C4-2B (cell line): ENCODE results near the gene FGGY.

ENCODE experiments used
- ZFX ChIP-seq: fragments of 450-650 bp; IDR thresholded peaks from 2 replicates; pipeline ENCODE4 v1.6.1; 2017
- TF ChIP-seq, protein P1 (sequence below): fragments of 450-650 bp; conservative IDR thresholded peaks from 2 replicates; pipeline ENCODE4 v1.5.1; 2017; ENCODE audit warnings: mild to moderate bottlenecking

DNA sequence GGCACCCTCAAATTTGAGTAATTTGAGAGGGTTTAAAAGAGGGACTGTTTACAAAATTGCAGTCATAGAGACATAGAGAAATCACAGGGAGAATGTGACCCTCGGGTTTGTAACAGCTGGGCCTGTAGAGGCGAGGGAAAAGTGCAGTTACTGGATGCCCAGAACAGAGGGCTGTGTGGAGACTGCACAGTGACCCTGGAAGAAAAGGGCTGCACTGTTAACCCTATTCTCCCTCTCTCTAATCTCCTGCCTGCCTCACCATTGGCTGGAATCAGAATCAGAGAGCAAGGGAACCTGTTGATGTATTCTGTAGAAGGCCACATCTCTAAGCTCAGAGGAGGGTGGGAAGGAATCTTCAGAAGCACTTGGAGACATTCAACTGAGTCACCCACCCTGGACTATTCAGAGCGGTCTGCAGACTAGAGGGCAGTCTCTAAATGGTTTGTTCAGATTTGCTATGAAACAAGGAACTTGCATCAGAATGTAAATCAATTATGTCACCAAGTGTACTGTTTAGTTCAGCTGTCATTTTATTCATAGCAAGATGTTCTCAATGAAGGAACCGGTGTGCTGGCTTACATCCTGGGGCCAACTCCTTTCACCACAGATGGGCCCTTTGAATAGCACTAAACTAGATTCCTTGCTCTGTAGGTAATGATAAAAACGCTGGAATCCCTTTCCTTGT lies 385.6 kb downstream of the FGGY start:
- TF ChIP-seq, protein P1, sequence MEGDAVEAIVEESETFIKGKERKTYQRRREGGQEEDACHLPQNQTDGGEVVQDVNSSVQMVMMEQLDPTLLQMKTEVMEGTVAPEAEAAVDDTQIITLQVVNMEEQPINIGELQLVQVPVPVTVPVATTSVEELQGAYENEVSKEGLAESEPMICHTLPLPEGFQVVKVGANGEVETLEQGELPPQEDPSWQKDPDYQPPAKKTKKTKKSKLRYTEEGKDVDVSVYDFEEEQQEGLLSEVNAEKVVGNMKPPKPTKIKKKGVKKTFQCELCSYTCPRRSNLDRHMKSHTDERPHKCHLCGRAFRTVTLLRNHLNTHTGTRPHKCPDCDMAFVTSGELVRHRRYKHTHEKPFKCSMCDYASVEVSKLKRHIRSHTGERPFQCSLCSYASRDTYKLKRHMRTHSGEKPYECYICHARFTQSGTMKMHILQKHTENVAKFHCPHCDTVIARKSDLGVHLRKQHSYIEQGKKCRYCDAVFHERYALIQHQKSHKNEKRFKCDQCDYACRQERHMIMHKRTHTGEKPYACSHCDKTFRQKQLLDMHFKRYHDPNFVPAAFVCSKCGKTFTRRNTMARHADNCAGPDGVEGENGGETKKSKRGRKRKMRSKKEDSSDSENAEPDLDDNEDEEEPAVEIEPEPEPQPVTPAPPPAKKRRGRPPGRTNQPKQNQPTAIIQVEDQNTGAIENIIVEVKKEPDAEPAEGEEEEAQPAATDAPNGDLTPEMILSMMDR = no peak
- no peak for TF ChIP-seq ZFX
